ENCODE measurements around the gene ITGB6.

ITGB6 gene

DNA sequence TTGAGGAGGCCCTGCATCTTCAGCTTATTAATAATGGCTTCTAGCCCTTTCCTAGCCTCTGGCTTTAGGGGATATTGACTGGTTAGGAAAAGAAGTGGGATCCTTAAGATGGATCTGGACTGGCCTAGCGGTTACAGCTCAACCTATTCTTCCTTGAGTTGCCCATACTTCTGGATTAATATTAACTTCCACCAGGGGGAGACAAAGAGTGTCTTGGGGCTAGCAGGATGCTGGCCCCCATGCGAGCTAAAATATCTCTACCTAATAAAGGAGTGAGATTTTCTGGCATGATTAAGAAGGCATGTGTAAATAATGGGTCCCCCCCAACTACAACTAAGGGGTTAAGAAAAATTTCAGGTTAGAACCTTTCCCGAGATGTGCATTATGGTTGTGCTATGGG is 114.4 kb downstream of the ITGB6 start:
- no peak for DNase-seq

DNA sequence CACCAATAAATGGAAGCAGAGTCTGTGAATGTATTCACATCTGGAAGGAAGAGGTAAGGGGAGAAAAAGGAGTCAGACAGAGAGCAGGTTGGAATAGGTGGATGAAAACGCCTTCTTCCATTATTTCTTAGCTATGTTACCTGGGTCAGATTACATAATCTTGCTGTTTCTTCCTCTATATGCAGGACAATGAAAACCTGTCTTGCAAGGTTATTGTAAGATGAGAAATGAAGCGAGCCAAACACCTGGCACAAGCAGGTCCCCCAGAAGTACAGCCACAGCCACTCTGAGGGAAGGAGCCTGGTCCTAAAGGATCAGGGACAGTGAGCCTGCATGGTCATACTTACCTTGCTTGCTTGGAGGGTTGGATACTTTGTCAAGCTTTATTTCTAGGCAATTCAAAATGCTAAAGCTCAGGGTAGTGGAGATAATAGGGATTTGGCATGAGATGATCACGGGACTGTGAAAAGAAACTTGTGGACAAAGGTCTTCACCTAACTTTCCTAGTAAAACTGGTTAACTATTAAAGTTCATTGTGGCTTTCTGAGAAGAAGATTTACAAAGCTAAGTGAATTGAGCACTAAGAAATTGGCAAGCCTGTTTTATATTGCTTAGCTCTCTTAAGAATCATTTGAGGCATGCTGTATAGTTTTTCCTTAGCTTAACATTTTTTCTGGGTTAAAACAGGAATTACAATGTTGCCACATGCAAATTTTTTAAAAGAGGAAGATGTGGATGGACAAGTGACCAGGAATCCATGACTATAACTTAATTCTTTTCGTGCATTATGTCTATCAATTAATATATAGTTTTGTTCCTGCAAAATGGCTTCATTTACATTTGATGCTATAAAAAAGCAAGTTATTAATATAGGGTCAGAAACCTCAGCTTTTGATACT is 121.9 kb downstream of the ITGB6 start:
- DNase-seq: no peak

DNA sequence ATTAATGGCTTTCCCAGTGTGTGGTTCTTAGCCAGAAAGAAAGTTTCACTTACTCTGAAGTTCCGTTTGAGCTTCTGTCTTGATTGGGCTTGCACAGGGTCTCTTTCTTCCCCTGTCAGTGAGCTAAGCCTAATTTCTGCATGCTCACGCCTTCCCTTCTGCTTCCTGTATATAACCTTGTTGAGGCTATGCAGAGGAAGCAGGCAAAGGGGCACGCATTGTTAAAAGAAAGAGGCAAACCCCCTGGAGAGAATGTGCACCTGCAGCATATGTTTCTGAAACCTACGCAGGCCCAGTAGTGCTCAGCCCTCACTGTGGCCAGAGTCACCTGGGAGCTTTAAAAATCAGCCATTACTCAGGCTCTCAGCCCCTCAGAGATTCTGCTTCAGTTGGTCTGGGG is 123.2 kb downstream of the ITGB6 start:
- no peak for DNase-seq

DNA sequence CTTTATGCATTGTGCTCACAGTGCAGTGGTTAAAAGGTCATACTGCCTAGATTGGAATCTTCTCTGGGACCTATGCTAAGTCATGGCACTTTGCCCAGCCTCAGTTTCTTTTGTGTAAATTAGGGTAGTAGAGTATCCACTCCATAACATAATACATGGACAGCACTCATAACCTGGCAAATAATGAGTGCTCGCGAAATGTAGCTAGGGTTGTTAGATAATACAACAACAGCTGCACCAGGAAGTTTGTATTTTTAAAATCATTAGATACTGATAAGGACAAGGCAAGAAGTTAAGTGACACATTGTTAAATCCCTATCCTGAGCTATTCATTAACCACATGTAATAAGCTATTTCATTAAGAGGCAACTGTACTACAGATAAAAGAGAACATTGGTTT is 123.8 kb downstream of the ITGB6 start:
- no peak for DNase-seq

DNA sequence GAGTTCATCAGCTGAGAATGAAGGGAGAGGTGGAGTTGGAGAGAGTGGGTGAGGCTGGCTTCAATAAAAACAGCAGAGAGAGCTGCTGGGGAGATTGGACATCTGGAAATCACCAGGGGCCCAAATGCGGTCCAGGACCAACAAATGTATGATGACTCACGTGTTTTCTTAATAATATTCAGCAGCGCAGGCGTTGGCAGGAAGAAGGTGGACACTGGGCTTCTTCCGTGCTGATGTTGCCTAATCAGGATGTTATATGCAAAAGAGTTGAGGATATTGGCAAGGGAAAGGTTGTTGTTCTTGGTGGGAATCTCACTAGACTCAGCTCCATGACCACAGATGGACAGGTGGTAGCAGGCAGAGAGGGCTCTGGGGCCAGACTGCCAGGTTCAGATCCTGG is 124.9 kb downstream of the ITGB6 start:
- DNase-seq: peak; percentile 78

DNA sequence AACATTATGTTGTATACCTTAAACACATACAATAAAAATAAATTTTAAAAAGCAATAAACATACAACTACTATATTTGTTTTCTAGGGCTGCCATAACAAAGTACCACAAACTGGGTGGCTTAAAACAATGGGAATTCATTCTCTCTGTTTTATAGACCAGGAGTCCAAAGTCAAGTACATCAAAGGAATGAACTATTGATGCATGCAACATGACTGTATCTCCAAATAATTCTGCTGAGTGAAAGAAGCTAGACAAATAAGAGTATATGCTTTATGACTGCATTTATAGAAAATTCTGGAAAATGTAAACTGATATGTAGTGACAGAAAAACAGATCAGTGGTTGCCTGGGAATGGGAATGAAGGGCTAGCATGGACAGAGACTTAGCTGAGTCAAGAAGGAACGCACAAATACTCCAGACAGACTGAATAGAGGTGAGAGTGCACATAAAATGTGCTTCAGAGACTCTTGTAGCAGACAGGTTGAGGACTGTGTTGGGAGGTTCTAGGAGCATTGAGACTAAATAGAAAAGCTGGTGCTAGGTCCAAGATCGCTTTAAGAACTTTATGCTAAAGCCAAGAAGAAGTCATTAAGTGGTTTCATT is 126.7 kb downstream of the ITGB6 start:
- DNase-seq: no peak

DNA sequence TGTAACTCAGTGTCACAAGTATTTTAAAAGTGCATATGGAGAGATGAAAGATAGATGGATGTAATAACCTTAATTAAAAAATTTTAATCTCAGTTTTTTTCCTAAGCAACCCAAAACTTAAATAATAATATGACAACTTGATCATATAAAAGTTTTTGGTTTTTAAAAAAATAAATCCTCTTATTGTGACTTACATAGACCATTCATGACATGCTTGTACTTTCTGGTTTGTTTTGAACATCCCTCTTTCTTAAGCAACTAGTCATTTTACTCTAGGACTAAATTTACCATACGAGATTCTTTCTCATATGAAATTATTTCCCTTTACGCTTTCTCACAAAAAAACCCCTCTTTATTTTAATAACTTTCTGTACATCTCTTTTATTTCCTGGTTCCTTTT is 131.2 kb downstream of the ITGB6 start:
- no peak for DNase-seq

DNA sequence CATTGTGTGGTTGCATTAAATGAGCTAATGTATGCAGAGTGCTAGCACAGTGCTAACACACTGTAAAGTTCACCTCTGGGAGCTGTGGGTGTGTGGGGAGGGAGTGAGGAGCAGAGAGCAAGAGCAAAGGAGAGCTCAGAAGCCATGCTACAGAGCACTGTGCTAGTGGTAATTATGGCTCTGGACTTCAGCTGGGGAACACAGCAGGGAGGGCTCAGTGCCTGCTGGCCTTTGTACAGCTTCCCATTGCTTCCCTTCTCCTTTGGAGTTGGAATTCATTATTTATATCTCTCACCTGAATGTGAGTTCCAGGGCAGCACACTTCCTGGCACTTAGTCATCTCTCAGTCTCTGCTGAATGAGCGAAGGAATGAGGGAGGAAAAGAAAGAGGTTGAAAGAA is 135.2 kb downstream of the ITGB6 start:
- DNase-seq: no peak

DNA sequence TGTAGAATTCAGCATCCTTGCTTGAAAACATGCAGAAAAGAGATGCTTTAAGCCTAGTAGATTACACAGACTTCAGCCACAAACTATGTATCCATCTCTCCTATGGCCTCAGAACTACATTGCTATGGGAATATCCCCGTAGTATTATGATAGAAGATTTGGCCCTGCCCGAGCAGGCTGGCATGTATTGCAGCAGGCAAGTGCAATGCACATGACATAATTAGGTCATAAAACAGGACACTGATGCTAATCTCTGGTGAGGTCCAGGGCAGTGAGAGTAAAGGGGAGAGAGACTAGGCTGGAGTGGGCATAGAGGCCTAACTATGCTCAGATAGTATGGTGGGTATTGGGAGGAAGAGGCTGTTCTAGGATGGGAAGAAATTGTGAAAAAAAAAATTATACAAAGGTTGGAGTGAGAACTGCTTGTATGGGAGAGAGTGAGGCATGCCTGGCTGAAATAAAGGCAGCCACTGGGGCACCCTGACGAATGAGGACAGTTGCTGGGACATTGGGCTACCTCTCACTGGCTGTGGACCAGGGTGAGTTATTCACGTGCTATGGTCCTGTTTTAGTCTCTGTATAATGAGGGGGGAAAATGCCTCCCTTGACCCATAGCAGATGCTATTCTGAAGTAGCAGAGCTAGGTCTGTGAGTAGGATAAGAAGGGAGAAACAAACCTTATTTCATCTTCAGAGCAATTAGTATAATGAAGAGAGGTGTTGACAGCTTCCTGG is 136.0 kb downstream of the ITGB6 start:
- DNase-seq: no peak

DNA sequence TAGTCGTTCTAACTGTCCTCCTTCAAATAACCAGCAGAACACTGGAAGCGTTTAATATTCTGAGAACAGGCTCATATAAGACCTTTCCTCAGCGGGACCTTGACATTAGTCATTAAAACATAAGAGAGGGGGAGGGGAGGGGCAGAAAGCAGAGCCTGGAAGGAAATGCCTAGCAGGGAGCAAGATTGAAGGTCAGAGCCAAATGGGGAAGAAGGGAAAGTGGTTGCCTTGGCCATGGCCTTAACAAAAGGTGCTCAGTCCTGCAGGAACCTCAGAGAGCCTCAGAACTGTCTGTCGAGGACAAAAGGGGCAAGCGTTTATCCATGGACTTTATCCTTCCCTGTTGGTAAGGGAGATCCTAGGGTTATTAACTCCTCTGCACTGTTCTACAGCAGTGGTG is 136.8 kb downstream of the ITGB6 start:
- DNase-seq: no peak

DNA sequence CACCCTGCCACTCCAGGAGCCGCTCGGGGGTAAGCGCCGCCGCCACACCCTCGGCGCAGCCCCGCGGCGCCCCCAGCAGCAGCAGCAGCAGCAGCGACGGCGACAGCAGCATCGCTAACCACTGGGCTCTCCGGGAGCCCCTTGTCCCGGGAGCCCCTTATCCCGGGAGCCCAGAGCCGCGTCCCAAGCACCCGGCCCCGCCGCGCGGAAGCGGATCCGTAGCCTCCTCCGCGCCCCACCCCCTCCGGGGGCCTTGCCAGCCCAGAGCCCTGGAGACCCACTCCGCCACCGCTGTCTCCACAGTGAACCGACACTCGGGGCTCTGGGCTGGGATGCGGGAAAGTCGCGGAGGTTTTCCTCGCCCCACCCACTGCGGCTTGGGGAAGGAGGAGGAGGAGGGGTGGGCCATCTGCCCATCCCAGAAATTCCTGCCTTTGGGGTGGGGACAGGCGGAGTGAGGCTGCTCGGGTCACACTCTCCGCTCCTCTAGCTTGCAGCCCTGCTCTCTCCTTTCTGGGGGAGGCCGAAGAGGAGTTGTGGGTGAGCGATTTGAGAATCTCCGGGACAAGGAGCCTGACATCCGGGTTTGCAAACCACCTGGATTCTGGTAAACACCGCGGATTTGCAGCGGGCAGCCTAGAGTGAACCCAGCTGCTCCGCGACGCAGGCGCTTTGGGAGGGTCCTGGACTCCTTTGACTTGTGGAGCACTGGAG is 137.6 kb downstream of the ITGB6 start, which contains the start of gene PLA2R1:
Gene PLA2R1, minus strand, starts transcription at position 324 of the 714 bp plus-strand sequence. Its CDS starts 212 bp downstream, at position 112.
- DNase-seq: peak; percentile 46

DNA sequence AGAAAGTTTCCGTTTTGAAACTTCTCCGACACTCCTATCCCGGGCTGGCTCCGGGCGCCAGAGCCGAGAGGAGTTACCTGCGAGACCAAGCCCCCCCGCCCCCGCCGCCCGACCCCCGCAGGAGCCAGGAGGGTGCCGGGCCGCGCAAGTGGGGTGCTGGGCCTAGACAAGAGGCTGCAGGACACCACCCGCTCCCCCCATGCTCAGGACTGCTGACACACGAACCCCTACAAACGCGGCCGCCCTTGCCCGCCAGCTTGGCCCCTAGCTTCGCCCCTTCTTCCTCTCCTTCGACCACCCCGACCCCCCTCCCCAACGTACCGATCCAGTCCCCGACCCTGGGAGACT is 138.2 kb downstream of the ITGB6 start:
- peak; percentile 4 for DNase-seq

DNA sequence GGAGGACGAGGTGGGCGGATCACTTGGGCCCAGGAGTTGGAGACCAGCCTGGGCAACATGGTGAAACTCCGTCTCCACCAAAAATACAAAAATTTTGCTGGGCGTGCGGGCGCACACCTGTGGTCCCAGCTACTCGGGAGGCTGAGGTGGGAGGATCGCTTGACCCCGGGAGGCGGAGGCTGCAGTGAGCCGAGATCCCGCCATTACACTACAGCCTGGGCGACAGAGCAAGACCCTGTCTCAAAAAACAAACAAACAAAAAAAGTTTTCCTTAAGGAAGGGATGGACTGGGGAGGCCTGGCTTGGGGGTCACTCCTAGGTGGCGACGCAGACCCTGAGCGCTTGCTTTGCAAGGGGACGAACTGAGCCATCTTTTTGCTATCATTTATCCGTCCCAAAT is 138.5 kb downstream of the ITGB6 start:
- no peak for DNase-seq

DNA sequence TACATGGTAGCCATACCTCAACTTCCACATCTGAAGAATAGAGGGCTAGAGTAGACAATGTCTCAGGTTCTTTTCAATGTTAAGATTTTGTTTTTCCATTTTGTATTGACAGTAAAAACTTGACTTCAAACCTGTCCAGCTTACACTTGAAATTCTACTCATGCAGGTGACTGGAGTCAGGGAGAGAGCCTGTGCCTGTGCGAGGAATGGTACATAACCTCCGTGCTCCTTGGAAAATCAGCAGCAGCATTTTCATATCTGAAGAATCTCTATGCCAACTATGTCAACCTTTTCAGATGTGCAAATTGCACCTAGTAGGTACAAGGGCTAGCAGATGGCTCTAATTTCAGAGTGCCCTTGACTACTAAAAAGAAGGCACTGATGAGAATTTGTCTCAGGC is 139.8 kb downstream of the ITGB6 start:
- no peak for DNase-seq

DNA sequence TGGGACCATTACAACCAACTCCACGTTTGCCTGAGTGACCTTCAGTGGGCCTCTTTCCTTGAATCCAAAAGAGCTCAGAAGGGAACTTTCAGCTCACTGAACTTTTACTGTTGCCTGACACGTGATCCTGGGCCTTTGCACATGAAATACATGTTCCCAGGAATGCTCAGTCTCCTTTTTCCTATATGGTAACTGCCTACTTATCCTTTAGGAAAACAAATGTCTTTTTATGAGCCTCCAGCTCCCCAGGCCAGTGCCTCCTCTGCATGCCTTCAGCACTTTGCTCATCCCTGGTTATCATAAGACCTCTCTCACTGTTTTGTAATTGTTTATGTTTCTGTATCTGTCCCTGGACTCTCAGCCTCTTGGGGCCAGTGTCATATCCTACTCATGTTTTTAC is 142.7 kb downstream of the ITGB6 start:
- DNase-seq: no peak

DNA sequence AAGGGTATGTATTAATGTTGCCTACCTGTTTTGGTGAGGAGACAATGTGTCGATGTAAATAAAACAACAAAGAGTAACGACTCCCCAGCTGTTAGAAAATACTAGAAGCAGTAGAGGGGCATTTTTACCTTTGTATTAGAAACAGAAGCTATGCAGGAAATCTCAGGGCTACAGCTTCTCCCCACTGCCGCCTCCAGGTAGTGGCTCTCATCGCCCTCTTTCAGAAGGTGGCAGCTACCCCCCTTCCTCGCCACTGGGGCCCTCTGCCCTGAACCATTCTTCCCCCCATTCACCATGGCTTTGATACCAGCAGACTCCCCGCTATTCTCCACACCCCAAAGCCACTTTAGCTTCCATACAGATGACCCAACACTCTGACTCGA is 144.4 kb downstream of the ITGB6 start:
- DNase-seq: no peak

DNA sequence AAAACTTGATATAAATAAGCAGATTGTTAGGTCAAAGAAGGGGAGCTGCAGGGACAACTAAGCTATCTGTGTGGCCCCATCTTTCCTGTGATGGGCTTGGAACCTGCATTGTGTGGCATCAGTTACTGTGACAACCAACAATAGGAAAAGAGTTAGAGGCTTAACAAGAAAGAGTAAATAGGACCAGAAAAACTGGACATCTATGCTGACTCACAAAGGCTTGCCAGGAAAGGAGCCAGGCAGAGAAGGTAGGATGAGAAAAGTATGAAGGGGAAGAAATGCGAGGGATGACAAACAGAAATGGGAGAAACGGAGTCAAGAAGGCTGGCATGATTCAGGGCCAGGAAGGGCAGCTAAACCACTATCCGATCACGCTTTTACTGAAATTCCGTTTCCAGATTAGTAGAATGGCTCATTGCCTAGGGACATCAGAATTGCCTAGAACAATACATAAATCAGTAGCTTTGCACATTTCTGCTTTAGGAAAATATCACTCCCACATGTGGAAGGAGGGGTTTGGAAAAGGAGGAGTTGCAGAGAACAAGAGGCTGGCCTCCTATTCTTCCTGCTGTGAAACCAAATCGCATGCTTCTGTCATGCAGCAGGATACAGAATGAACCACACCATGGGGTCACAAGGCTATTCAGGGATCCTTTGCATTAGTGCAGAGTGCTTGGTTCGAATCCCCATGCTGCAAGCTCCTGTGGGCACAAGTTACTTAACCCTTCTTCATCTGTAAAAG is 144.9 kb downstream of the ITGB6 start:
- peak; percentile 48 for DNase-seq

DNA sequence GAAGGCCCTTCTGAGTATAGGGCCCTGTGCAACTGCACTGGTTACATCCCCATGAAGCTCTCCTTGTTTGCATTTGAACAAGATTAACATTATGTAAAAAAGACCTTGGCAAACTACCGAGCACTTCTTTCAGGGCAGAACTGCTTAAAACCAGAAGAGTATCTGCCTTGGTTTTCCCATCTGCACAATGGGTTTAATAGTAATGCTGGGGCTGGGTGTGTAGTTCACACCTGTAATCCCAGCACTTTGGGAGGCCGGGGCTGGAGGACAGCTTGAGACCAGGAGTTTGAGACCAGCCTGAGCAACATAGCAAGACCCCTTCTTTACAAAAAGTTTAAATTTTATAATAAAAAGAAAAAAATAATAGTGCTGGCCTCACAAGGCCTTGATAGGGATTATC is 146.1 kb downstream of the ITGB6 start:
- no peak for DNase-seq

DNA sequence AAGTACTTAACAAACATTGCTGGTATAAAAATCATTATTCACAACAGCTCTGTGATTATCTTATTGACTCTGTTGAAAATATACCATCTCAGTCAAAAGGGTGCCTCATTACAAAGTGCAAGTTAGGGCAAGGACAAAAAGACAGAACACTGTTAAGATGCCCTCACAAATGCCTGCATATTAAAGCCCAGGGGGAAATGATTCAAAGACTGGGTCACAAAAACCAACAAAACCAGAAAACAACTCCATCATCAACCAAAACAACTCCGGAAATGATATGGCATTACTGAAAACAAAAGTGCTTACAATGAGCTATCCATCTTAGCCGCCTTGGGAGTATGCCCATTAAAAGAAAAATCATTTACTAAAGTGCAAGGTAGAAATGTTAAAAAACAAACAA is 147.5 kb downstream of the ITGB6 start:
- no peak for DNase-seq

DNA sequence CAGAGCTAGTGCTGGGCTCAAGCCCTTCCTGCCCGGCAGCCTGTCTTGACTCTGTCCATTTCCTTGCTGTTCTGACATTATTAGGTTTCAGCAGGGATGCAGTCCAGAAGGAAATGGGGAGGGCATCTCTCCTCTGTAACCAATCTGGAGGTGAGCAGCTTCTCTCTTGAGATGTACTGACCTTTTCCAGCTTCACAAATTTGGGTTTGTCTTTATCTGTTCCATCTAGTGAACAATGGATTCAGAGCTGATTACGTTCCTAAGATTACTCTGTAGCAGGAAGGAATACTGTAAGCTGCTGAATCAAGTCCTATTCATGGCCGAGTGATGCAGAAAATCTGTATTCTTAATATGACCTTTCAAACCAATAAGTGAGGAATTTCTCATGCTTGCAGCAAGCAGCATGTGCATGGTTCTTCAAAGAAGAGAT is 148.7 kb downstream of the ITGB6 start:
- no peak for DNase-seq

DNA sequence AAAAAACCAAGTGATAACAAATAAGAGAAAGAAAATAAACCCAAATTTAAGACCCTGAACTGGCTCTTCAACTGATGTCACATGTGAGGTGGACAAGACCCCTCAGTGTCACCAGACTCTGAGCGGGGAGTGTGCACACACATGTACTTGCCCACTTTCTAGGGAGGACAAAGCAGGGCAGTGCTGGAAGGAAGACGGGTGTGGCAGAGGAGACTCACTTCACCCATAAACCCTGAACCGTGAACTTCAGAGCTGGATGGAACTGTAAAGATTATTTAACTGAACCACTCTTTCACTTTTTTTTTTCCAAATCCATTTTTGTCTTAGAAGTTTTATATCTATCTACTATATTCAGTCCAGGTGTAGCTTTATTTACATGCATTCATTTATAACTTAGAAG is 149.9 kb downstream of the ITGB6 start:
- no peak for DNase-seq
